HG02798 (cell line): ENCODE results near the gene ALOX5AP.
A peak's percentile ranks its signal among the peaks of the same experiment; 100 is the strongest.

Experiments used
- ATAC-seq: cut with Tn5 transposase; IDR thresholded peaks from one replicate; pipeline ENCODE4 v1.9.1; 2021; ENCODE audit warnings: mild to moderate bottlenecking; ENCODE audit not compliant: unreplicated experiment, poor library complexity

ALOX5AP gene

DNA sequence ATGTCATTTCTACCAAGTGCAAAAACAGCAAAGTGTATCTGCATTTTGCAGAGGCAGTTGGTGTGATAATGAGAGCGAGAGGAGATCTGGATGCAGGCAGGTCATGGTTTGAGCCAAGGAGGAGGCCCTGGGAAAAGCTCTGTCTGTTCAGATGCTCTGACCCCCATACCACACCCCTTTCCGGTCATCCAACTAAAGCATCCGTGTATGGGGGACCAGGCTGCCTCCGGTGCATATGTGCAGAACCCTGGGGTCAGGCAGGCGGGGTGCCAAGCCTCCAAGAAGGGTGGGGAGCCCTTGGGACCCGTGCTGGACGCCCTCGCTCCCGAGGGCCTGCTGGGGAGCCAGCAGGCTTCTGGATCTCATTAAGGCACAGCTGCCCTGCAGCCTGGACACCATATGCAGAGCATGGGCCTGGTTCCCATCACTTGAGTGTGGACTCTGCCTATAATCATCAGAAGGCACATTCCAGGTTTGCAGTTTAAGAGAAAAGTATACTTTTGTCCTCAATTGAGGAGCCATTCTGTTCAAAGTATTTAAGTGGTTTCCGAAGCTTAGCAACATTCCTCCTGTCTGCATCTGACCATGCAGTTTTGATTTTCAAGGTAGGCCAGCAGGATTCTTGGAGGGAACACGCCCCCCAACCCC is 56.1 kb downstream of the ALOX5AP start:
- ATAC-seq = no peak

DNA sequence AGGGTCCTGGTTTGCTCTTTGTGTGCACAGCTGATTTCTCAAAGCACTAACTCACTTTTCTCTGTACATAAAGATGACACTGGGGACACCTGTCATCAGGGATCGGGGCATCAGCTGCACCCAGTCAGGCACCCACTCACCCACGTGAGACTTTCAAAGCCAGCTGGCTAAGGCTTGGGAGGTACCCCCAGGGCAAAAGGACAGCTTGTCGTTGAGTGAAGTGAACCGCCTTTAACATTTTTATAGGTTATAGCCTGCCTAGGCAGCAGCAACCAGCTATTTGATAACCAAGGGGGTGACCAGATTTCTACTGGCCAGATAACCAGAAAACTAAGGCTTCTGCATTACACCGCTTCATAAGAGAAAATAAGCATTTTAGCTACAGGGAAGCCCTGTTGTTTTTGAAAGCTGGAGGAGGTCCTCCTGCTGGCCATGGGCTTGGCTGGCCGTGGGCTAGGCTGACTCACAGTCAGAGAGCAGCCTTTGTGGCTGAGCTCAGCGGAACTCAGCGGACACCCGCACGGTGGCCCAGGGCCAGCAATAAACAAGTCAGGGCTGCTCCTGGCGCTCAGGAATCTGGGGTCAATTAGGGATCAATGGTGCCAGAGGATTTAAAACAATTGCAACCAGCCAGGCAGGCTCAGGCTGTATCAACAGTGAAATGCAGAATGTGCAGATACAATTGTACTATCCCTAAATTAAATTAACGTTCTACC is 57.1 kb downstream of the ALOX5AP start:
- no peak for ATAC-seq

DNA sequence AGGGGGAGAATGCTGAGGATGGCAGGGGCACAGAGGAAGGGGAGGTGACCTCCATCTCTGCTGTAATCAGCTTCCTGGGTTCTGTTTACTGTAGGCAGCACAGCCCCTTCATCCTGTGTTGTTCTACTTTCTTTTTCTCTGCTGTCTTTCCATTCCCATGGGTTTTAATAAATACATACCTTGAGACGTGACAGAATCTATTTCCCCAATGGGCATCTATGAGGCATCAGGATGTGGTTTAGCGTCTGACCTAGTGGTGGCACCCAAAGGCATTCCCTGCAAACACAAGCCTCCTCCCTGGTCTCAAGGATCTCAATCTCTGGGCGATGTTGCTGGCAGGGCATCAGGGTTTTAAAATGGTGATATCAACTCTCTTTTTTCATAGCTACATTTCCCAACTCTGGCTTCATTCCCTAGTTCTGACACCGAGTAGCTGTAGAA is 60.8 kb downstream of the ALOX5AP start:
- no peak for ATAC-seq

DNA sequence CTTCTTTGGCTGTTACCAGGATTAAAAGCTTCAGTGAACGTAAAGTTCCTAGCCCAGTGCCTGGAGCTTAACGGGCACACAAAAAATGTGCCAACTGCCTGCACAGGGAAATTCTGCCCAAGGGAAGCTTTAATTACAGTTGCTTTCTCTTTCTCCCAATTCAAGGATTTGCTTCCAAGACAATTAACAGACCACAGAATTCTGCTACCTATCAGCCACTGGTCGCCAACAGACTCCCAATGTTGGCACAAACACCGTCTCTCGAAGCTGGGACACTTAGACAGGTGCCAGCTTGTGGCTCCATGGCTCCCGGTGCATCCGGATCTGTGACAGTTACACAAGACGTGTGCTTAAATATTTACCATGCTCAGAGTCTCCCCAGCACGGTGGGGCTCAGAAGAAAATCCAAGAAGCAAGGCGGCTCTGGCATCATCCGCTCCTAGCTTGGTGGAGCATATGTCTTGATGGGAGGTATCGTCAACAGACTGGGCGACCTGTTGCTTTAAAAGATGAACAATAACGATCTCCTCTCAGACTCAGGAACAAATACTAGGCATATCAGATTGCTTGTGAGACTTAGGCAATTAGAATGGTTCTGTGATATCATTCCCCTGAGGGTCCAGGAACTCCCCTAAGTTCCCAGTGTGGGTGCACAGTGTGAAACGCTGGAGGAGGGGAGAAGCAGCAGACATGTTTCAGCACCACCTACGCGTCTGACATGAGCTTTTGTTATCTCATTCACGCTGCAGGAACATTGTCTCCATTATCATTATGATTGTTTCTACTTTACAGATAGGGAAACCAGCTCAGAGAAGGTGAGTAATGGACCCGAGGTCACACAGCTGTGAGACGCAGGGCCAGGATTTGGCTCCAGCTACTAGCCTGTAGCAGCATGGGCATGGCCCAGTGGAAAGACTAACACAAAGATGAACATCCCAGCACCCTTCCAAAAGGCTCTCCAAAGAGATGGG is 61.6 kb downstream of the ALOX5AP start:
- no peak for ATAC-seq

DNA sequence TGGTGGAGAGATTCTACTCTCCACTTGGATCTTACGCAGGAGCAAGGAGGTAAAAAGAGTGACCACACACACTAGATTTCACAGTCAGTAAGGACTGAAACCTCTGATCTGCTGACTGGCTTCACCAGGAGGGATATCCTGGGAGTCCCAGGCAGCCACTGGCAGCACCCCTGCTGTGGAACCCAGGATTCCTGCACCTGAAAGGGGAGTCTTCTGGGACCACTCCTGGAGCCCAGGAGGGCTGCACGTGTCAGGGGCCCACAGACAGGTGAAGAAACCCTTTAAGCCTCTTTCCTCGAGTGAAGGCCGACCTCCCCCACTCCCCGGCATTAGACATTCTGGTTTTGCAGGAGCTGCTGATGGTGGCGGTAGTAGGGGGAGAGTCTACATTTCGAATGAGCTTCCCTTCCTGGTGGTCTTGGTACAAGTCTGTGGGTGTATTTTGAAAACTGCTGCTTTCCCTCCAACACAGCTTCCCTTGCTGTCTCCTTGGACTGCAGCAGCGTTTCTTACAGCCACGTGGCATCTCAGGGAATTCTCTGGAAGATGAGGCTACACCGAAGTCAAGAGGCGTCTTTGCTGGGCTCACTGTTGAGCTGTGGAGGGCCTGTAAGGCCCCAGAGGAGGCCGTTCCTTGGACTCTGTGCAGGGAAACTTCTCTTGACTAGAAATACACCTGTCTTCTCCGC is 62.6 kb downstream of the ALOX5AP start:
- ATAC-seq = no peak

DNA sequence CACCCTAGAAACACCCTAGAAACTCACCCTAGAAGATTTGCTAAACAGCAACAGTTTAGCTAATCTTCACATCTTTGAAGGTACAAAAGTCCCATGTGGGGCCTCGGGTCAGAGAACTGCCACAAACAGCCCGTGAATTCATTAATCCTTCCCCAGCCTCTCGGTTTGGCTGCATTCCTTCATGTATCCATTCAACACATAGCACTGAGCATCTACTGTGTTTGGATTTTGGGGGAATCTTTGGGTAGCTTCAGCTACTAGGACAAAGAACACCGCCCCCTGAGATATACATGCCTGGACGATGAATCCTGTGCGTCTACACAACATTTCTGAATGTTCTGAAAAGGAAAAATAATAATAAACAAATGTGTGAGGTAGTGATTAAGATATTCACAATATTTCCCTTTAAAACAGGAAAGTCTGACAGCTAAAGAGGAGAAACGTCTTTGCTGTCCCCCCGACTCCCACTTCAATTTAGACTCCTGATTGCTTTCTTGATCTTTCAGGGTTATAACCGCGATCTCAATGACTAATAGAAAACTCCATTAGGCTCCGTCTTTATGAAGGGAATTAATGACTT is 63.5 kb downstream of the ALOX5AP start:
- no peak for ATAC-seq

DNA sequence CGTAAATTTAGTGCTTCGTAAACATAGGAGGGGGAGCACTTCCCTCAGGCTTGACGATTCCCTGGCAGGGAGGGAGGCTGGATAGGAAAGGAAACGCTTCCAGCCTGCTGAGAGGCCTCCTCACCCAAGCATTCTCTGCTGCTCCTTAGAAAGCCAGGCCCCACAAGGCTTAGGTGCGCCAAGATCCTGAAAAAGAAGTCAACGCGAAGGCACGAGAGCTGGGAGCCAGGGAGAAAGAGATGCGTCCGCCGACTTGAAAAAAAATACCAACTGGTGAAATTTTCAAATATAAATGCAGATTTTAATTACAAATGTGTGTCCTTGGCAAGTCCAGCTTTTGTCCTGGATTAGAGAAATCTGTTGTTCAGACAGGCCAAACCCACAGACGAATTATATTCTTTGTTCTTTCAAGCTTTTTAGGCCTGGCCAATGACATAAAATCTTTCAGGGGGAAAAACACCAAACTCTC is 64.0 kb downstream of the ALOX5AP start:
- ATAC-seq = no peak

DNA sequence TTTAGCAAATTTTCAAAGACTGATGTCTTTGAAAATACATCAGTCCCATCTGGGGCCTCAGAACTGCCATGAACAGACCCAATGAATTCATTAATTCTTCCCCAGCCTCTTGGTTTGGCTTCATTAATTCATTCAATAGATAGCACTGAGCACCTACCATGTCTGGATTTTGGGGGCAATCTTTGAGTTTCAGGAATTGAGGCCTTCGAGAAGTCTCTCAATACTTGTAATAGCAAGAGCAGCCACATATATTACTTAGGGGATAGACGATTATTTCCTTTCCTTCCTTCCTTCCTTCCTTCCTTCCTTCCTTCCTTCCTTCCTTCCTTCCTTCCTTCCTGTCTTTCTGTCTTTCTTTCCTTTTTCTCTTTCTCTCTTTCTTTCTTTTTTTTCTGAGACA is 64.8 kb downstream of the ALOX5AP start:
- ATAC-seq = no peak

DNA sequence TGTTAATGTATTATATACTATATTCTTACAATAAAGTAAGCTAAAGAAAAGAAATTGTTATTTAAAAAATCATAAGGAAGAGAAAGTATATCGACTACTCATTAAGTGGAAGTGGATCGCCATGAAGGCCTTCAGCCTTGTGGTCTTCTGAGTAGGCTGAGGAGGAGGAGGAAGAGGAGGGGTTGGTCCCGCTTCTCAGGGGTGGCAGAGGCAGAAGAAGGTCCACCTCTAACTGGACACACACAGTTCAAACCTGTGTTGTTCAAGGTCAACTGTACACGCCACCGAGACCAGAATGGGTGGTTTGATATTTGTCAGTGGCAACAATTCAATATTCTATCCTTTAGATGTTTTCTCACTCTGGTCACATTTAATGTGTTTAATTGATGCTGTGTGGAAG is 67.2 kb downstream of the ALOX5AP start:
- peak; percentile 12 for ATAC-seq

DNA sequence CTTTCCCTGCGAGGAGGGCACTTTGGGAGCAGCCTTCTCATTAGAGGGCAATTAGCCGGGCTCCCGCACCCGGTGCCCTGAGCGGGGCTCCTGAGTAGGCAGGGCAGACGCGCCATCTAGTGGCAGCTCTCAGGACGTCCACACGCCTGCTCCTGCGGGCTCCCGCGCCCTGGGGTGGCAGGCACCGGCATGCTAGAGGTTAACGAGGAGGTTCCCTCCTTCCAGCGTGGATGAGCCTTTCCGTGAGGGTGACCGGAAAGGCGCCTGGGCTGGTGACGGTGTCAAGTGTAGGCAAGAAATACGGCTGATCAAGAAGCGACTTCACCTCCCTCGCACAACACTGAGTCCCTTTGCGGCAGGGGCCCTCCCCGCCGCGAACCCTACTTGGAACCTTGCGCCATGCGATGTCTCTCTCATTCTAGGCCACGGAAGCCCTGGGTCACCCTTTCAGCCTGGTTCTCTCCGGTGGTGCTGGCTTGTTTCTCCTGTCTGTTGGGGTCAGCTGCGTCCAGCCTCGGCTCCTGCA is 67.7 kb downstream of the ALOX5AP start:
- peak; percentile 97 for ATAC-seq

DNA sequence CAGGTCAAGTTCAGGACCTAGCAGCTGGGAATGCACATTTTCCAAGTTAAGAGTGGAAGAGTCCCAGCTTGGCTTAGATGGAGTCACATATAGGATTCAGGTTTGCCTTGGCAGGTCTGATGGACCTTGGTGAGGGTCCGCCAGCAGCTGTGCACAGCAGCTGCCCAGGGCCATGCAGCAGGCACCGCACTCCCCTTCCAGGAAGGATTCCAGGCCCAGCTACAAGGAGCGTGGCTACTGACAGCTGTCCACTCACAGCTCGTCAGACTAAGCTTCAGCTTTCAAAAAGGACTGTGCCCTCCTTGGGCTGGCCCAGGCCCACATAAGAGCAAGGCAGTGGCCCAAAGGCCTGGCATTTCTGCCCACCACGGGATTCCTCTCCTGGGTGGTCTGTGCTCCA is 68.4 kb downstream of the ALOX5AP start:
- no peak for ATAC-seq

DNA sequence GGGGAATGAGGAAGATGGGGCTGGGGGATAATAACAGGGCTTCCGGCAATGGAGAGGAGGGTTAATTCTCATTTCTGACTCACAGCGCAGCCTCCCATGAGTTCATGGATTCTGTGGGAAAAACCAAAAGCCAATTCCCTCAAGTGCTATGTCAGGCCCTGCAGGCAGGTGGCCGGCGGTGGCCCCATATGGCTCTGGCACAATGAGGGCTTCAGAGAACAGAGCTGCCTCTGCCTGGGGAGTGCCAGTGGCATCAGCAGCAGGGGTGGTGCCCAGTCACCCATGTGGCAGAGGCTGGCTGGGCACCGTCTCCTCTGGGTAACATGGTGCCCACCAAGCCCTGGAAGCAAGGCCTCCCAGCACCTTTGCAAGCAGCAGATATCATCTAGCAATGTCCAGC is 69.1 kb downstream of the ALOX5AP start:
- ATAC-seq = no peak

DNA sequence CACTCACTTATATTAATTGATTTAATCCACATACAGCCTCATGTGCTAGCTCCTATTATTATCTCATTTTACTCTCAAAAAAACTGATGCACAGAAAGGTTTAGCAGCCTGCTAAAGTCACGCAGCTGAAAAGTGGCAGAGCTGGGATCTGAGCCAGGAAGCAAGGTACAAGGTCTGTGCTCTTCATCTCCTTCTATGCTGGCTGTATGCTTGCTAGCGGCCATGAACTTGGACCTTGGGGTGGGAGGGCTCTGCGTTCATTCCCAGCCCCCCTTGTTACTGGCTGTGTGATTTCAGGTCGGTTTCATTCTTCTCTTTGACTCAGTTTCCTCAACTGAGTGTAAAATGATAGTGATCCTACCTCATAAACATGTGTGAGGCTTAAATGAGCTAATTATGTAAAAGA is 69.8 kb downstream of the ALOX5AP start:
- ATAC-seq = no peak

DNA sequence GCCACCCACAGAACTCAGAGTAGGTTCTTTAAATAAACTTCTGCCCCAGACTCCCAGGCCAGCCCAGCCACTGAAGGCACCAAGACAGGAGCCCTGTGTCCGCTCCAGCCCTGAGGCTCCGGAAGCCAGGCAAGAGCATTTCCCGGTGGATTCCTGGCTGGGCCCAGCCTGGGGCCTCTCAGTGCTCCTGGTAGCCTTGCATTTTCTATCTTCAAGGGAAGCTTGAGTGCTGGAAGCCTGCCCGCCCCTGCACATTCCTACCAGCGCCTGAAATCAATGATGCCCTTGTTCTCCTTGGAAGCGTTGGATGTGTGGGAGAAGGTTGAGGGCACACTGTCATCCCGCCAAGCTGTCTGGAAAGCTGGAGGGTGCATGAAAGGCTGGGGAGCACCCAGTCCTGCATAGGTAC is 70.3 kb downstream of the ALOX5AP start:
- ATAC-seq = no peak

DNA sequence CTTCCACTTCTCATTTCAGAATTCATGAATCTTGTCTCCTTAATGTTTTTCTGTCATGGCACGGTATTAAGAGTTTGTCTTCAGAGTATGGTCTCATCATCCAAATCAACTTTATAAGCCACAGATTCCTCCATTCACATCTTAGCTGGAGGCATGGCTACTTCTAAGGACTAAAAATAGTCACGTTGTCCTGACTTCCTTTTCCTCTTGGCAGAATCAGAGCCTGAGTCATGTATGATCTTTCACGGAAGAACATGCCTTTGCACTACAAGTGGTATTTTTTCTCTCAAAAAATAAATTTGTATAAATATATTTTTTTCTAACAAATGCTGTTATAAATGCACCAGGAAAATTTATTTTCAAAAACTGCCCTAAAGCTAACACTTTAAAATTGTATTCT is 71.4 kb downstream of the ALOX5AP start:
- ATAC-seq = no peak

DNA sequence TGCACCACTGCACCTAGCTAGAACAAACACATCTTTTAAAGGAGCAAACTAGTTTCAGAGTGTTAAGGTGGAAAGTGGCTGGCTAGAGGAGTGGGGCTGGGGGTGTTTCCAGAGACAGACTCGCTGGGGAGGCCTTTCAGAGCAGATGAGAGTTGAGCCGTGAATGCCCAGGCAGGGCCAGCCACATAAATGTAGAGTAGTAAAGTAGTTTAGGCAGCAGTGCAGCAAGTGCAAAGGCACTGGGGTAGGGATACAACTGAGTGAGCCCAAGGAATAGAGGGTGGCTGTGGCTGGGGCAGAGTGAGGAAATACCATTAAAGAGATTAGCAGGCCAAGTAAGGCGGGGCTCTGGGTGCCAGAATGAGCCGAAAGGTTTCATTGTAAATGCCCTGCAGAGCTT is 72.0 kb downstream of the ALOX5AP start:
- ATAC-seq = no peak

DNA sequence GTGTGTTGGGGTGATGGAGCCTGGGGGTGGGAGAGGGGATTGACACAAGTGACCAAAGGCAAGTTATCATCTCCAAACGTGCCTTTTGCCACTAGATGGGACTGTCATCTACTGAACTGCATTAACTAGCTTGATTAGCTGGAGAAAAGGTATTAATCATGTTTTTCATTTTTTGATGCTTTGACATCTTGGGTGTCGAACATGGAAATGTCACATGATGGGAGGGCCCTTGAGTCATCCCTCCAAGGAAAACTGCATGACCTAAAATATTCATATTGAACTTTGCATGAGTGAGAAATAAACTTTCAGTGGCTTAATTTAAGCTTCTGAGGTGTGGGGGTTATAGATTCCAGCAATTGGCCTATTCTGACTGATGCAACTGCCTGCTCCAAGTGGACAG is 73.3 kb downstream of the ALOX5AP start:
- no peak for ATAC-seq

DNA sequence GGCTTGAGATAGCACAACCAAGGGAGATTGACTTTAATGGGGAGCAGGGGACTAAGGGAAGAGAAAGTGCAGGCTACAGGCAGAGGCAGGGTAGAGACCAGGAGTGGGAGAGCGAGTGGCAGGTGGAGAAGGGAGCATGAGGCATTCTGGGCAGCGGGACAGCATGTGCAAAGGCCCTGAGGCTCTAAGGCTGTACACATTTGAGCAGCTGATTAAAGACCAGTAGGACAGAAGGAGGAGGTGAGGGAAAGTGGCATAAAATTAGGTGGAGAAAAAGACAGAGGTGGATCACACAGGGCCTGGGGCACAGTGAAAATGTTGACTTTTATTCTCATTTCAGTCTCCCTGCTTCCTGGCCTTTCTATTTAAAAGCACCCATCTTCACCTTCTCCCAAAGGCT is 74.4 kb downstream of the ALOX5AP start:
- ATAC-seq = no peak

DNA sequence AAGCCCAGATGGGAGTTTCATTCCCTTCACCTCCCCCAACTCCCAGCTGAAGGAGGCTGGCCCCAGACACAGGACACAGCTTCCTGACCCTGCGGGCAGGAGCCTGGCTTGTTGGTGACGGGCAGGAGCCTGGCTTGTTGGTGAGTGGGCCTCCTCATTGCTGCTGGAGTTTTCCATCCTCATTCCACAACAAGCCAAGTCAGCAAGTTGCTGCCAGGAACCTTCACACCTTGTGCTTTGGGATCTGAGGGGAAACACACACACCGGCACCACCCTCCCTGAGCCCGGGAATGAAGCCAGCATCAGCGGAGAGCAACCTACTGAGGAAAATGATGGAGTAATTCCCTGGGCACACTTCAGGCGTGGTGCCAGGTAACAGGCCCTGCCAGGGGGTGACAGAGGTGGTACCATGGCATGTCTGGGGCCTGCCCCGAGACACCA is 74.9 kb downstream of the ALOX5AP start:
- no peak for ATAC-seq

DNA sequence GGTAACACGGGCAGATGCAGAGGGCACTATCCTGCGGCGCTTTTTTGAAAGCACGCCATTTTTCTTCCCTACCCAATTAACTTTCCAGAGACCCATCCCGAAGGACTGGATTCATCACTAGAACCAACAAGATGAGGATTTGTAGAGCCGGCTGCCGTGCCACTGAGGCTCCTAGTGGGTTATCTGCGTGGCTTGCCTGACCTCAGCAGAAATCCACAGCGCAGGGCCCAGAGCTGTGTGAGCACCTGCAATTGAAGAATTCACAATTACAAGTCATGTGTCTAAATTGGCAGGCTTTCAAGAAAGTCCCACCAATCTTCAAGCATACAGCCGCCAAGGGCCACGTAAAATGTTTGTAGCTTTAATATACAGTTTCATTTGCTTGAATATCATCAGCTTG is 75.5 kb downstream of the ALOX5AP start:
- ATAC-seq = no peak
